ENCODE results near the gene GPS1. TPM values are rescaled to one million over a fixed set of nuclear protein-coding genes. Genes with fewer than 3 reads are reported as not detected.

GPS1 gene
- total and polyA plus RNA-seq, 2 of the 4 experiments (the other 2 are of a cell fraction): 157 to 181 TPM

DNA sequence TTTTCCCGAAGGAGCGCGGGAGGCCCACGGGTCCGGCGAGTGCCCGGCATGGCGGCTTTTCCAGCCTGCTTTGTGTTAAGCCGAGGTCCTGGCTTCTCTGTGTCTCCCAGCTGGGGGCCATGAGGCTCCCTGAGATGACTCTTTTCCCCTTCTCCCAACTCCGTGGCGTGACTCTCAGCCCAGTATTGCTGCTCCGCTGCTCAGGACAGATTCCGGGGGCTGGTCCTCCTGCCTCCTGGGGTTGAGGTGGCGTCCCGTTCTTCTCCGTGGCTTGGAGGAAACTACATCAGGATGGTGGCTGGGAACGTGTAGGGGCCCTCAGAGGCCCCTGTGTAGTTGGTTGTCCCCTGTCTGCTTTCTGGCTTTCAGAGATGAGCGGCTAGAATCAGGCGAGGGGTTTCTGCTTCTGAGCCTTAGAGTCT is 951 bp downstream of the GPS1 start:
- Histone ChIP-seq H3K9me3 (ENCODE audit: control insufficient read depth, insufficient read depth, low read length) (no peaks in the 10 kb centered on the region), H3K4me1 (ENCODE audit: control insufficient read depth, insufficient read depth, low read length) (peaks cover 18% of the 10 kb centered on the region), H3K4me2 (ENCODE audit: low read depth, low read length) (peak overlapping the region; percentile 93), H3K79me1 (ENCODE audit: low read depth in 1 of 2, low read length in 2 of 2) (peaks cover 16 to 45% of the 10 kb centered on the region in 2 experiments), H2AK9ac (replicated peaks; ENCODE audit: low read depth, low read length, poor library complexity) (peak overlapping the region; percentile 91), H3K4me3 (ENCODE audit: insufficient read depth, low read depth, low read length) (peak overlapping the region; percentile 99), H3K56ac (ENCODE audit: extremely low read depth, insufficient read depth, low read length) (no peak overlapping the region), H3K18ac (ENCODE audit: low read depth, low read length) (no peak overlapping the region), H4K20me1 (ENCODE audit: insufficient read depth, low read length) (peaks cover 4% of the 10 kb centered on the region; the same call in 1 of the 2 replicates), H3K27ac (ENCODE audit: insufficient read depth, low read length) (peak overlapping the region; percentile 27), H4K8ac (ENCODE audit: low read depth in 2 of 2, low read length in 2 of 2) (no peak overlapping the region), H2BK20ac (ENCODE audit: low read depth, low read length) (no peak overlapping the region), H4K5ac (ENCODE audit: low read depth, low read length) (no peak overlapping the region), H3K9ac (ENCODE audit: low read depth, low read length) (peak overlapping the region; percentile 94), H2AK5ac (ENCODE audit: low read depth, low read length) (0 out of 2 replicates have a peak overlapping the region, but pooled peaks have one; percentile 23), H3K14ac (replicated peaks; ENCODE audit: low read depth, low read length) (no peak overlapping the region), H2AFZ (replicated peaks; ENCODE audit: low read length, poor library complexity) (no peak overlapping the region), H3K27me3 (ENCODE audit: control insufficient read depth, insufficient read depth, low read length) (no peaks in the 10 kb centered on the region), H3K36me3 (ENCODE audit: control insufficient read depth, insufficient read depth, low read length) (peaks cover 59% of the 10 kb centered on the region), H3K4ac (ENCODE audit: low read depth, low read length) (0 out of 2 replicates have a peak overlapping the region, but pooled peaks have one; percentile 9), H2BK15ac (ENCODE audit: low read depth, low read length) (no peak overlapping the region), H2BK5ac (ENCODE audit: low read depth, low read length, poor library complexity, severe bottlenecking) (no peak overlapping the region), H2BK120ac (ENCODE audit: low read depth, low read length) (no peak overlapping the region), H4K91ac (ENCODE audit: insufficient read depth, low read depth, low read length) (no peak overlapping the region), H3K9me1 (ENCODE audit: insufficient read depth, low read length) (peaks cover 5% of the 10 kb centered on the region), H3K23ac (ENCODE audit: low read depth, low read length) (no peak overlapping the region)
- TF ChIP-seq NFE2L2 (IDR thresholded peaks at IDR 0.05; ENCODE audit: low read depth, low read length): no peak
- TF ChIP-seq RCOR1 (IDR thresholded peaks at IDR 0.05; ENCODE audit: insufficient replicate concordance, low read length): no peak
- no peak; the same call in 1 of the 2 replicates for TF ChIP-seq MXI1 (IDR thresholded peaks at IDR 0.05; ENCODE audit: borderline replicate concordance, low read depth, low read length)
- no peak for TF ChIP-seq RAD21 (IDR thresholded peaks at IDR 0.05; ENCODE audit: low read length)
- TF ChIP-seq, protein P1, sequence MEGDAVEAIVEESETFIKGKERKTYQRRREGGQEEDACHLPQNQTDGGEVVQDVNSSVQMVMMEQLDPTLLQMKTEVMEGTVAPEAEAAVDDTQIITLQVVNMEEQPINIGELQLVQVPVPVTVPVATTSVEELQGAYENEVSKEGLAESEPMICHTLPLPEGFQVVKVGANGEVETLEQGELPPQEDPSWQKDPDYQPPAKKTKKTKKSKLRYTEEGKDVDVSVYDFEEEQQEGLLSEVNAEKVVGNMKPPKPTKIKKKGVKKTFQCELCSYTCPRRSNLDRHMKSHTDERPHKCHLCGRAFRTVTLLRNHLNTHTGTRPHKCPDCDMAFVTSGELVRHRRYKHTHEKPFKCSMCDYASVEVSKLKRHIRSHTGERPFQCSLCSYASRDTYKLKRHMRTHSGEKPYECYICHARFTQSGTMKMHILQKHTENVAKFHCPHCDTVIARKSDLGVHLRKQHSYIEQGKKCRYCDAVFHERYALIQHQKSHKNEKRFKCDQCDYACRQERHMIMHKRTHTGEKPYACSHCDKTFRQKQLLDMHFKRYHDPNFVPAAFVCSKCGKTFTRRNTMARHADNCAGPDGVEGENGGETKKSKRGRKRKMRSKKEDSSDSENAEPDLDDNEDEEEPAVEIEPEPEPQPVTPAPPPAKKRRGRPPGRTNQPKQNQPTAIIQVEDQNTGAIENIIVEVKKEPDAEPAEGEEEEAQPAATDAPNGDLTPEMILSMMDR (conservative IDR thresholded peaks at IDR 0.05; ENCODE audit: low read depth, low read length): no peak
- no peak for TF ChIP-seq ELK1 (IDR thresholded peaks at IDR 0.05; ENCODE audit: borderline replicate concordance, low read depth, low read length)
- TF ChIP-seq MAZ (IDR thresholded peaks at IDR 0.05; ENCODE audit: borderline replicate concordance, low read depth, low read length): no peak
- no peak for TF ChIP-seq MAFK (IDR thresholded peaks at IDR 0.05; ENCODE audit: low read depth, low read length)
- TF ChIP-seq CHD1 (IDR thresholded peaks at IDR 0.05; ENCODE audit: low read depth, low read length): no peak
- TF ChIP-seq SMC3 (IDR thresholded peaks at IDR 0.05; ENCODE audit: low read depth, low read length): no peak
- TF ChIP-seq RFX5 (IDR thresholded peaks at IDR 0.05; ENCODE audit: low read depth, low read length): no peak
- TF ChIP-seq CEBPB (IDR thresholded peaks at IDR 0.05; ENCODE audit: low read depth, low read length): no peak
- no peak for TF ChIP-seq BHLHE40 (IDR thresholded peaks at IDR 0.05; ENCODE audit: low read depth, low read length)
- TF ChIP-seq USF2 (IDR thresholded peaks at IDR 0.05; ENCODE audit: low read depth, low read length): no peak
- TF ChIP-seq POLR2A (IDR thresholded peaks at IDR 0.05; ENCODE audit: low read depth, low read length): no peak
- no peak for TF ChIP-seq FOS (IDR thresholded peaks at IDR 0.05; ENCODE audit: low read depth, low read length)
- dilution Hi-C loops (cut with HindIII; ENCODE audit: low sequenced_read_pairs, unreplicated experiment): no loop called here
- intact Hi-C loops (cut with micrococcal nuclease): no loop called here
- no peak for DNase-seq
- 2% methylated on average over 8 of the region's 19 CpGs; no CpG with 5 or more reads in 1 of the 2 experiments for WGBS, 2 experiments (ENCODE audit: extremely low coverage in 2 of 2, insufficient read length in 1 of 2)
- in situ Hi-C loops (cut with MboI; ENCODE audit: low sequenced_read_pairs): no loop called here
- POLR2A ChIA-PET (ENCODE audit: unreplicated experiment): no interaction called here
- peak; percentile 4; the same call in 1 of the 2 replicates for ATAC-seq (ENCODE audit: low read depth)
- CTCF ChIA-PET: no interaction called here
- no TSS peak for BruUV-seq (replicated peaks)

Measured in IMR-90 (cell line).